Prostate gland (tissue), 2 donors: ENCODE results near the gene ZAP70.

ENCODE experiments used
- POLR2AphosphoS5 ChIP-seq: sonication (generic); formaldehyde crosslinking; IDR thresholded peaks from one replicate; pipeline ENCODE4 v1.6.1; 2017; ENCODE audit warnings: antibody characterized with exemption
- TF ChIP-seq, protein P1 (sequence below), 4 experiments: fragments of 200-600 bp in 2 of 4; fragments of 450-650 bp in 2 of 4; sonication (generic) in 2 of 4; IDR thresholded peaks; 1 replicate in 3 of 4; 2 replicates in 1 of 4; pipeline ENCODE4 v1.5.1; 2016 to 2019; ENCODE audit warnings: antibody characterized with exemption in 4 of 4, mild to moderate bottlenecking in 2 of 4, moderate library complexity in 2 of 4

DNA sequence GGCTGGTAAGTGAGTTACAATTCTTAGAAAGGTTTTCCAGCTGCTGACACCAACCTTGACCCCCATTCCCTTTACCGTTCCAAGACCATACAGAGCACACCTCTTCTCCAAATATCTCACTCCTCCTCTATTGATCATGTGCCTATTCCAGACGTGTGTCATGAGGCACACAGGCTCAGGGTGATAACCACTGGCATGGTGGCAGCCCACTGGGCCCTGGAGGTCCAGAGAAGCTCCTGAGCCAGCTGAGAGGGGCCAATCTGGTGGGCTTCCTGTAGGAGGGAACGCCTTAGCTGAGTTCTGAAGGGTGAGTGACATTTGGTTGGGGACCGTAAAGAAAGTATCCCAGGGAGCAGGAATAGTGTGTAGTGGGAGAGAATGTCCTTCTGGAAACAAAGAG lies 28.3 kb downstream of the ZAP70 start:
- TF ChIP-seq, protein P1, sequence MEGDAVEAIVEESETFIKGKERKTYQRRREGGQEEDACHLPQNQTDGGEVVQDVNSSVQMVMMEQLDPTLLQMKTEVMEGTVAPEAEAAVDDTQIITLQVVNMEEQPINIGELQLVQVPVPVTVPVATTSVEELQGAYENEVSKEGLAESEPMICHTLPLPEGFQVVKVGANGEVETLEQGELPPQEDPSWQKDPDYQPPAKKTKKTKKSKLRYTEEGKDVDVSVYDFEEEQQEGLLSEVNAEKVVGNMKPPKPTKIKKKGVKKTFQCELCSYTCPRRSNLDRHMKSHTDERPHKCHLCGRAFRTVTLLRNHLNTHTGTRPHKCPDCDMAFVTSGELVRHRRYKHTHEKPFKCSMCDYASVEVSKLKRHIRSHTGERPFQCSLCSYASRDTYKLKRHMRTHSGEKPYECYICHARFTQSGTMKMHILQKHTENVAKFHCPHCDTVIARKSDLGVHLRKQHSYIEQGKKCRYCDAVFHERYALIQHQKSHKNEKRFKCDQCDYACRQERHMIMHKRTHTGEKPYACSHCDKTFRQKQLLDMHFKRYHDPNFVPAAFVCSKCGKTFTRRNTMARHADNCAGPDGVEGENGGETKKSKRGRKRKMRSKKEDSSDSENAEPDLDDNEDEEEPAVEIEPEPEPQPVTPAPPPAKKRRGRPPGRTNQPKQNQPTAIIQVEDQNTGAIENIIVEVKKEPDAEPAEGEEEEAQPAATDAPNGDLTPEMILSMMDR (IDR thresholded peaks at IDR 0.05), result no peak
- no peak for TF ChIP-seq POLR2AphosphoS5
